GM12878 (cell line): ENCODE measurements around the gene CYB561A3. TPM values are rescaled to one million over a fixed set of nuclear protein-coding genes. Genes with fewer than 3 reads are reported as not detected.

Source experiments
- ATAC-seq: fragments of 200-7000 bp; cut with Tn5 transposase; 3 replicates; pipeline ENCODE4 v1.9.1; 2020; ENCODE audit warnings: mild to moderate bottlenecking, moderate library complexity
- BruUV-seq: library from RNA; stranded (reverse); fragments of 400-500 nt; replicated peaks from 2 replicates; lab custom pipeline; 2021; lab: Mats Ljungman, UMichigan
- CTCF ChIA-PET: fragments of 300-600 bp; sonication (Branson Sonifier 250); formaldehyde crosslinking; extraction: SDS; loops from one replicate; lab custom pipeline; 2021; ENCODE audit warnings: inconsistent platforms; lab: Yijun Ruan, JAX
- POLR2A ChIA-PET: fragments of 350-600 bp; formaldehyde crosslinking; extraction: SDS; loops from one replicate; lab custom pipeline; 2021; ENCODE audit warnings: inconsistent platforms; lab: Charles Lee
- RAD21 ChIA-PET: fragments of 300-600 bp; sonication (Branson Sonifier 250); formaldehyde crosslinking; loops from one replicate; lab custom pipeline; 2023; ENCODE audit warnings: antibody characterized with exemption; ENCODE audit not compliant: unreplicated experiment; lab: Charles Lee
- SMC1A ChIA-PET: fragments of 300-600 bp; sonication (Branson Sonifier 250); formaldehyde crosslinking; loops from one replicate; lab custom pipeline; 2023; ENCODE audit not compliant: unreplicated experiment, uncharacterized antibody; lab: Charles Lee
- DNase-seq: peaks from one replicate; pipeline ENCODE4 v3.0.0-alpha.2; 2011; ENCODE audit warnings: low read depth, low spot score
- FAIRE-seq: peaks from 3 replicates; lab custom pipeline; 2011; peaks lifted over from hg19 to GRCh38; lab: Jason Lieb, UNC
- H2AFZ ChIP-seq: 2 replicates; pipeline ENCODE4 v1.6.0; 2011; ENCODE audit warnings: low read depth, low read length, control low read depth; ENCODE audit not compliant: control insufficient read depth
- H3K27ac ChIP-seq: 2 replicates; pipeline ENCODE4 v1.5.1; 2011; ENCODE audit warnings: control low read depth; ENCODE audit not compliant: control insufficient read depth, insufficient read depth
- H3K27me3 ChIP-seq, 2 experiments: replicated peaks in 1 of 2; 2 replicates each; pipeline versions ENCODE4 v1.6.0 to v1.6.1; 2011; ENCODE audit warnings: low read length in 1 of 2; ENCODE audit not compliant: control insufficient read depth in 2 of 2, insufficient read depth in 2 of 2
- H3K36me3 ChIP-seq, 2 experiments: 2 replicates each; pipeline ENCODE4 v1.5.1; 2011; ENCODE audit warnings: low read length in 1 of 2; ENCODE audit not compliant: control insufficient read depth in 2 of 2, insufficient read depth in 2 of 2
- H3K4me1 ChIP-seq: 2 replicates; pipeline ENCODE4 v1.6.1; 2011; ENCODE audit warnings: mild to moderate bottlenecking, low read length, moderate library complexity, mixed read lengths; ENCODE audit not compliant: control insufficient read depth, insufficient read depth
- H3K4me2 ChIP-seq: 2 replicates; pipeline ENCODE4 v1.6.0; 2011; ENCODE audit warnings: control low read depth; ENCODE audit not compliant: control insufficient read depth, insufficient read depth
- H3K4me3 ChIP-seq: fragments of 200-600 bp; sonication (generic); 2 replicates; pipeline ENCODE4 v1.5.1; 2016
- H3K79me2 ChIP-seq: 2 replicates; pipeline ENCODE4 v1.6.0; 2011; ENCODE audit warnings: low read length; ENCODE audit not compliant: control insufficient read depth, insufficient read depth
- H3K9ac ChIP-seq: 2 replicates; pipeline ENCODE4 v1.8.0; 2011; ENCODE audit warnings: low read length, control low read depth, mixed read lengths; ENCODE audit not compliant: control insufficient read depth, insufficient read depth
- H3K9me3 ChIP-seq: replicated peaks from 3 replicates; pipeline ENCODE4 v1.5.1; 2011; ENCODE audit warnings: mild to moderate bottlenecking, low read length; ENCODE audit not compliant: control insufficient read depth, insufficient read depth
- H4K20me1 ChIP-seq: 2 replicates; pipeline ENCODE4 v1.6.0; 2011; ENCODE audit not compliant: control insufficient read depth, insufficient read depth
- ATF3 ChIP-seq: IDR thresholded peaks from 2 replicates; pipeline ENCODE4 v1.6.1; 2011; ENCODE audit warnings: low read depth, mild to moderate bottlenecking, low read length, moderate library complexity, borderline replicate concordance; ENCODE audit errors: extremely low read depth
- CREB1 ChIP-seq: IDR thresholded peaks from 2 replicates; pipeline ENCODE4 v1.6.1; 2012; ENCODE audit warnings: low read depth, mild to moderate bottlenecking, inconsistent platforms
- EED ChIP-seq: sonication (generic); IDR thresholded peaks from 2 replicates; pipeline ENCODE4 v1.6.1; 2016; ENCODE audit warnings: antibody characterized with exemption, low read depth
- EZH2 ChIP-seq: IDR thresholded peaks from 2 replicates; pipeline ENCODE4 v1.6.1; 2012; ENCODE audit warnings: low read depth, mild to moderate bottlenecking, control low read depth, inconsistent platforms, low read length, borderline replicate concordance; ENCODE audit not compliant: control insufficient read depth
- FOXM1 ChIP-seq: IDR thresholded peaks from 2 replicates; pipeline ENCODE4 v1.6.1; 2012; ENCODE audit warnings: low read depth, mild to moderate bottlenecking, inconsistent platforms, low read length, moderate library complexity
- GABPA ChIP-seq: IDR thresholded peaks from 2 replicates; pipeline ENCODE4 v1.6.1; 2014; ENCODE audit warnings: antibody characterized with exemption, low read depth, mild to moderate bottlenecking, inconsistent platforms
- GATAD2B ChIP-seq: fragments of 450-650 bp; conservative IDR thresholded peaks from 2 replicates; pipeline ENCODE4 v1.6.1; 2017; ENCODE audit warnings: low read depth, mild to moderate bottlenecking, moderate library complexity
- JUNB ChIP-seq: IDR thresholded peaks from 2 replicates; pipeline ENCODE4 v1.6.1; 2016; ENCODE audit warnings: antibody characterized with exemption, mild to moderate bottlenecking
- KAT2A ChIP-seq: conservative IDR thresholded peaks from 2 replicates; pipeline ENCODE4 v1.6.1; 2011; ENCODE audit warnings: low read depth, low read length; ENCODE audit not compliant: control insufficient read depth
- LARP7 ChIP-seq: fragments of 450-650 bp; IDR thresholded peaks from 2 replicates; pipeline ENCODE4 v1.6.1; 2017; ENCODE audit warnings: mild to moderate bottlenecking
- NFXL1 ChIP-seq: fragments of 450-650 bp; IDR thresholded peaks from 2 replicates; pipeline ENCODE4 v1.6.1; 2017; ENCODE audit warnings: antibody characterized with exemption, mild to moderate bottlenecking, borderline replicate concordance
- SIN3A ChIP-seq: IDR thresholded peaks from 2 replicates; pipeline ENCODE4 v1.6.1; 2012; ENCODE audit warnings: low read depth, low read length, improper control_type of control experiment
- SMAD1 ChIP-seq: fragments of 450-650 bp; IDR thresholded peaks from 2 replicates; pipeline ENCODE4 v1.6.1; 2018; ENCODE audit warnings: mild to moderate bottlenecking, low read depth; ENCODE audit not compliant: partially characterized antibody
- SMARCA5 ChIP-seq: fragments of 450-650 bp; IDR thresholded peaks from 2 replicates; pipeline ENCODE4 v1.6.1; 2017; ENCODE audit warnings: mild to moderate bottlenecking
- SREBF1 ChIP-seq: IDR thresholded peaks from 2 replicates; pipeline ENCODE4 v1.6.1; 2012; ENCODE audit warnings: mild to moderate bottlenecking, low read length
- SRF ChIP-seq, 2 experiments: IDR thresholded peaks; 2 replicates each; pipeline ENCODE4 v1.6.1; 2011; ENCODE audit warnings: low read depth in 2 of 2, low read length in 2 of 2, mild to moderate bottlenecking in 1 of 2, moderate library complexity in 1 of 2
- TCF12 ChIP-seq: IDR thresholded peaks from 2 replicates; pipeline ENCODE4 v1.6.1; 2011; ENCODE audit warnings: low read depth, mild to moderate bottlenecking, low read length
- ZNF207 ChIP-seq: fragments of 450-650 bp; IDR thresholded peaks from 2 replicates; pipeline ENCODE4 v1.6.1; 2014; ENCODE audit warnings: antibody characterized with exemption, mild to moderate bottlenecking, borderline replicate concordance
- ZNF24 ChIP-seq: fragments of 450-650 bp; IDR thresholded peaks from 2 replicates; pipeline ENCODE4 v1.6.1; 2017; ENCODE audit warnings: antibody characterized with exemption, mild to moderate bottlenecking
- WGBS: methylation state at CpG from one replicate; pipeline ENCODE4 v1.1.6; 2016; ENCODE audit warnings: low lambda C conversion rate; ENCODE audit not compliant: insufficient replicate concordance, insufficient coverage; ENCODE audit errors: missing lambda C conversion rate; 5-methylcytosine and 5-hydroxymethylcytosine counted together
- in situ Hi-C: fragments of 300-500 bp; cut with MboI; formaldehyde crosslinking; loops from 9 replicates; pipeline ENCODE4 v1.14.3; 2018; ENCODE audit warnings: mixed read lengths
- intact Hi-C: fragments of 100-400 bp; cut with micrococcal nuclease; formaldehyde crosslinking; loops from one replicate; pipeline ENCODE4 v1.14.2; 2022; ENCODE audit not compliant: unreplicated experiment
- polyA plus RNA-seq, 11 experiments: library from polyadenylated mRNA; depleted of rRNA in 4 of 11; unstranded in 6 of 11; stranded (reverse) in 5 of 11; fragments of >200 nt; fragmentation: Nextera tagmentation in 4 of 11; fragmentation: Illumina TruSeq in 1 of 11; extraction: Ambion mirVana in 4 of 11; extraction: Trizol in 1 of 11; gene quantifications; 1 replicate in 1 of 11; 2 replicates in 10 of 11; pipeline versions ENCODE4 v1.2.1 to v1.2.3, GENCODE V29; 2011 to 2016; ENCODE audit warnings: inconsistent platforms in 2 of 11, missing spikeins in 2 of 11, low read depth in 1 of 11
- total RNA-seq, 4 experiments: library from RNA; depleted of rRNA in 3 of 4; stranded (reverse); fragments of >200 nt in 3 of 4; fragmentation: Illumina TruSeq in 1 of 4; extraction: Trizol in 1 of 4; gene quantifications; 2 replicates each; pipeline versions ENCODE4 v1.2.1 to v1.2.3, GENCODE V29; 2013 to 2021

CYB561A3 gene
- total and polyA plus RNA-seq, 10 of the 15 experiments (the other 5 are each of a cell fraction or from before 2014, with no cell fraction given), result 40.1 to 169 (median 74.4) TPM

- Histone ChIP-seq H2AFZ (no peak overlapping the region), H3K79me2 (peaks cover 10% of the 10 kb centered on the region), H3K9ac (no peak overlapping the region), H4K20me1 (no peaks in the 10 kb centered on the region), H3K27ac (peak overlapping the region; percentile 67; the same call in 1 of the 2 replicates), H3K4me3 (no peak overlapping the region), H3K9me3 (no peaks in the 10 kb centered on the region), H3K4me1 (peaks cover 8% of the 10 kb centered on the region), H3K4me2 (no peak overlapping the region), H3K27me3 (no peaks in the 10 kb centered on the region), H3K36me3 (peaks cover 17 to 29% of the 10 kb centered on the region in 2 experiments)
- ATAC-seq, result no peak
- in situ Hi-C loops (no loop called here), intact Hi-C loops (no loop called here)
- no peak for FAIRE-seq
- no peak for DNase-seq
- ChIA-PET RAD21 (interaction anchor here (1.5 to 8.0 kb wide), 6 partner anchors 10 to 35 kb away, joined by 3 to 72 read pairs (median 18); partner anchors contain the start of genes CYB561A3 and TMEM138), CTCF (interaction anchor here (0.8 to 23.9 kb wide), 11 partner anchors 8 to 270 kb away, joined by 3 to 387 read pairs (median 6); partner anchors contain the start of gene CYB561A3), POLR2A (interaction anchor here (1.0 to 7.0 kb wide), 4 partner anchors 10 to 75 kb away, joined by 3 to 111 read pairs (median 6); partner anchors contain the start of genes CYB561A3 and TMEM138), SMC1A (interaction anchor here (1.0 to 4.2 kb wide), 9 partner anchors 11 to 41 kb away, joined by 3 to 84 read pairs (median 5); partner anchors contain the start of genes CYB561A3, DDB1, TKFC and TMEM138)
- 99% methylated on average over 7 of the region's 7 CpGs for WGBS
- TF ChIP-seq FOXM1, result no peak
- TF ChIP-seq NFXL1, result no peak
- no peak for TF ChIP-seq GABPA
- BruUV-seq, result no TSS peak
Measured at GRCh38 chr11:61368646-61369045, 7.0 kb upstream of the CYB561A3 start.

DNA sequence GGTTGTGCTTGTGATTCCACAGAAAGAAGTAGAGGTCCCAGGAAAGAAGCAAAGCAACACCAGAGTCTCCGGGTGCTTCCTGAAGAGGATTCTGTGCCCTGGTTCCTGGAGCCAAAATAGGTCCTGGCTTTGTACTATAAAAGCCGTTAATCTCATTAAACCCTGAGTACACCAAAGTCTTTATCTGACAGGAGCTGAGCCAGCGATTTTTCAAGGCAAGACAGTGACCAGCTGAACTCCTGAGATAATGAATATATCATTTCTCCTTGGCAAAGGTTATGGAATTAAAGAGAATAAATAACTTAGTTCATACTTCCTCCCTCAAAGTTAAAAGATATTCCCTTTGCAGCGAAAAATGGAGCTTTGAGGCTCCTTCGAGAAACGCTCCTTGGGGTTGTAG lies 5.7 kb upstream of the CYB561A3 start:
- Histone ChIP-seq H3K79me2 (peaks cover 21% of the 10 kb centered on the region), H3K4me1 (peaks cover 14% of the 10 kb centered on the region), H3K27ac (no peak overlapping the region), H3K9ac (no peak overlapping the region), H3K9me3 (no peaks in the 10 kb centered on the region), H2AFZ (no peak overlapping the region), H3K27me3 (no peaks in the 10 kb centered on the region), H3K36me3 (peaks cover 17 to 32% of the 10 kb centered on the region in 2 experiments), H3K4me3 (no peak overlapping the region), H3K4me2 (no peak overlapping the region), H4K20me1 (no peaks in the 10 kb centered on the region)
- ATAC-seq, result no peak
- intact Hi-C loops, result no loop called here
- ChIA-PET RAD21 (interaction anchor here (0.9 to 8.0 kb wide), 3 partner anchors 8 to 31 kb away, joined by 3 to 72 read pairs (median 3); partner anchors contain the start of genes CYB561A3 and TMEM138), POLR2A (interaction anchor here (7.0 kb wide), 1 partner anchor 8 kb away, joined by 111 read pairs; the partner anchor contains the start of genes CYB561A3 and TMEM138), SMC1A (interaction anchor here (0.8 to 2.0 kb wide), 4 partner anchors 11 to 31 kb away, joined by 3 to 8 read pairs (median 4); no protein-coding TSS in a partner anchor), CTCF (interaction anchor here (1.0 to 23.9 kb wide), 4 partner anchors 17 to 68 kb away, joined by 3 to 387 read pairs (median 160); no protein-coding TSS in a partner anchor)
- BruUV-seq, result no TSS peak
- in situ Hi-C loops, result no loop called here
- WGBS, result over 99% methylated on average over 6 of the region's 6 CpGs
- FAIRE-seq, result no peak
- DNase-seq, result no peak
- no peak for TF ChIP-seq SMAD1
- no peak for TF ChIP-seq SREBF1
- TF ChIP-seq LARP7, result no peak
- TF ChIP-seq EED, result no peak
- no peak for TF ChIP-seq SRF (IDR thresholded peaks at IDR 0.05; ENCODE audit: low read depth in 2 of 2, low read length in 2 of 2)
- no peak for TF ChIP-seq SMARCA5
- no peak for TF ChIP-seq JUNB
- TF ChIP-seq SIN3A, result no peak
- no peak for TF ChIP-seq CREB1
- no peak for TF ChIP-seq KAT2A
- no peak for TF ChIP-seq EZH2
- TF ChIP-seq TCF12, result no peak
- TF ChIP-seq GATAD2B, result no peak
- TF ChIP-seq ATF3, result no peak
- TF ChIP-seq ZNF24, result no peak
- no peak for TF ChIP-seq ZNF207
